H1 (cell line): ENCODE data around the gene PLLP. TPM values are rescaled to one million over a fixed set of nuclear protein-coding genes. Genes with fewer than 3 reads are reported as not detected.

Experiments used
- CTCF ChIA-PET: fragments of 300-600 bp; sonication (Branson Sonifier 250); formaldehyde crosslinking; loops from one replicate; lab custom pipeline; 2021; ENCODE audit not compliant: partially characterized antibody; lab: Charles Lee
- POLR2A ChIA-PET: fragments of 300-600 bp; sonication (Branson Sonifier 250); formaldehyde crosslinking; loops from one replicate; lab custom pipeline; 2021; ENCODE audit warnings: inconsistent platforms; ENCODE audit not compliant: partially characterized antibody; lab: Charles Lee
- DNase-seq, 2 experiments: peaks; one replicate each; pipeline versions ENCODE4 v3.0.0 to v3.0.0-alpha.2; 2010 to 2022; ENCODE audit warnings: low spot score in 2 of 2, low read depth in 1 of 2, mixed read lengths in 1 of 2
- FAIRE-seq: peaks from 2 replicates; lab custom pipeline; 2011; peaks lifted over from hg19 to GRCh38; lab: Jason Lieb, UNC
- H2AFZ ChIP-seq: 2 replicates; pipeline ENCODE4 v1.8.1; 2012; ENCODE audit warnings: low read length, inconsistent platforms
- H2AK5ac ChIP-seq: 2 replicates; pipeline ENCODE4 v1.6.1; 2013; ENCODE audit warnings: low read depth, low read length
- H2BK120ac ChIP-seq: replicated peaks from 2 replicates; pipeline ENCODE3; 2013; ENCODE audit warnings: low read depth, low read length, inconsistent platforms
- H2BK12ac ChIP-seq: 2 replicates; pipeline ENCODE4 v1.6.1; 2013; ENCODE audit warnings: low read depth, low read length
- H2BK15ac ChIP-seq: 2 replicates; pipeline ENCODE4 v1.6.1; 2013; ENCODE audit warnings: low read length
- H2BK20ac ChIP-seq: 2 replicates; pipeline ENCODE4 v1.6.1; 2013; ENCODE audit warnings: low read length
- H2BK5ac ChIP-seq: 2 replicates; pipeline ENCODE4 v1.6.1; 2013; ENCODE audit warnings: low read depth, low read length
- H3K14ac ChIP-seq: 2 replicates; pipeline ENCODE4 v1.6.1; 2013; ENCODE audit warnings: inconsistent platforms; ENCODE audit not compliant: insufficient read length
- H3K18ac ChIP-seq: 2 replicates; pipeline ENCODE4 v1.6.1; 2013; ENCODE audit warnings: low read length; ENCODE audit errors: extremely low read depth
- H3K23ac ChIP-seq: 2 replicates; pipeline ENCODE4 v1.6.1; 2013; ENCODE audit warnings: inconsistent platforms; ENCODE audit not compliant: insufficient read length
- H3K23me2 ChIP-seq: 2 replicates; pipeline ENCODE4 v1.6.1; 2013; ENCODE audit warnings: low read depth, low read length
- H3K27ac ChIP-seq: 2 replicates; pipeline ENCODE4 v1.6.1; 2011; ENCODE audit warnings: low read depth, low read length, inconsistent platforms
- H3K27me3 ChIP-seq, 4 experiments: replicated peaks in 1 of 4; 1 replicate in 1 of 4; 2 replicates in 3 of 4; pipeline versions ENCODE4 v1.6.1 to v1.8.1; 2011 to 2013; ENCODE audit warnings: low read length in 3 of 4, mild to moderate bottlenecking in 3 of 4, inconsistent platforms in 2 of 4, mixed read lengths in 2 of 4, moderate library complexity in 1 of 4; ENCODE audit not compliant: control insufficient read depth in 3 of 4, insufficient read depth in 3 of 4; ENCODE audit errors: extremely low read depth in 1 of 4
- H3K36me3 ChIP-seq, 4 experiments: 2 replicates each; pipeline versions ENCODE4 v1.6.1 to v1.8.1; 2011 to 2013; ENCODE audit warnings: mild to moderate bottlenecking in 4 of 4, low read length in 3 of 4, moderate library complexity in 2 of 4, control low read depth in 1 of 4, inconsistent platforms in 1 of 4; ENCODE audit not compliant: insufficient read depth in 4 of 4, control insufficient read depth in 2 of 4
- H3K4ac ChIP-seq: replicated peaks from 2 replicates; pipeline ENCODE3; 2013; ENCODE audit warnings: low read length, low read depth, mixed read lengths, inconsistent platforms; ENCODE audit not compliant: insufficient read length
- H3K4me1 ChIP-seq, 4 experiments: replicated peaks in 1 of 4; 1 replicate in 1 of 4; 2 replicates in 3 of 4; pipeline versions ENCODE4 v1.6.1 to v1.8.1; 2011 to 2013; ENCODE audit warnings: low read length in 3 of 4, inconsistent platforms in 2 of 4, mixed read lengths in 1 of 4; ENCODE audit not compliant: insufficient read depth in 4 of 4, control insufficient read depth in 3 of 4
- H3K4me2 ChIP-seq, 2 experiments: 2 replicates each; pipeline versions ENCODE4 v1.6.1 to v1.8.1; 2011 to 2013; ENCODE audit warnings: low read depth in 2 of 2, low read length in 2 of 2, control low read depth in 1 of 2, inconsistent platforms in 1 of 2, mild to moderate bottlenecking in 1 of 2; ENCODE audit not compliant: insufficient read depth in 1 of 2
- H3K4me3 ChIP-seq, 4 experiments: fragments of 200-600, 300-600 bp in 1 of 4; sonication (generic), shearing (Covaris generic), sonication (Bioruptor Twin) in 1 of 4; 2 replicates each; pipeline versions ENCODE4 v1.5.1 to v1.8.1; 2011 to 2016; ENCODE audit warnings: low read length in 4 of 4, low read depth in 3 of 4, control low read depth in 2 of 4, inconsistent platforms in 2 of 4, mild to moderate bottlenecking in 2 of 4, mixed read lengths in 1 of 4, moderate library complexity in 1 of 4; ENCODE audit not compliant: insufficient read depth in 2 of 4; ENCODE audit errors: extremely low read depth in 1 of 4
- H3K56ac ChIP-seq: replicated peaks from 2 replicates; pipeline ENCODE3; 2013; ENCODE audit warnings: low read depth, mild to moderate bottlenecking, mixed read lengths, low read length, inconsistent platforms; ENCODE audit not compliant: insufficient read length
- H3K79me1 ChIP-seq: 2 replicates; pipeline ENCODE4 v1.6.1; 2013; ENCODE audit warnings: low read depth, low read length, control low read depth
- H3K79me2 ChIP-seq, 2 experiments: 2 replicates each; pipeline versions ENCODE4 v1.6.1 to v1.8.1; 2012 to 2013; ENCODE audit warnings: low read length in 2 of 2, mild to moderate bottlenecking in 2 of 2, inconsistent platforms in 1 of 2; ENCODE audit not compliant: insufficient read depth in 2 of 2, control insufficient read depth in 1 of 2
- H3K9ac ChIP-seq, 4 experiments: replicated peaks in 1 of 4; 1 replicate in 1 of 4; 2 replicates in 3 of 4; pipeline versions ENCODE4 v1.6.1 to v1.8.1; 2011 to 2013; ENCODE audit warnings: low read depth in 3 of 4, low read length in 3 of 4, control low read depth in 2 of 4, mild to moderate bottlenecking in 2 of 4, moderate library complexity in 2 of 4, inconsistent platforms in 1 of 4; ENCODE audit errors: extremely low read depth in 1 of 4
- H3K9me3 ChIP-seq, 2 experiments: 2 replicates each; pipeline versions ENCODE4 v1.6.1 to v1.8.1; 2012 to 2013; ENCODE audit warnings: mild to moderate bottlenecking in 2 of 2, moderate library complexity in 2 of 2, control low read depth in 1 of 2, inconsistent platforms in 1 of 2, low read depth in 1 of 2, low read length in 1 of 2, mixed read lengths in 1 of 2; ENCODE audit not compliant: insufficient read depth in 2 of 2
- H4K20me1 ChIP-seq, 2 experiments: replicated peaks in 1 of 2; 2 replicates each; pipeline versions ENCODE3 to v1.8.1; 2011 to 2013; ENCODE audit warnings: inconsistent platforms in 2 of 2, low read length in 2 of 2, mild to moderate bottlenecking in 1 of 2; ENCODE audit not compliant: insufficient read depth in 2 of 2, control insufficient read depth in 1 of 2
- H4K5ac ChIP-seq: 2 replicates; pipeline ENCODE4 v1.6.1; 2013; ENCODE audit warnings: low read length, low read depth, mixed read lengths, inconsistent platforms; ENCODE audit not compliant: insufficient read length
- H4K8ac ChIP-seq: 2 replicates; pipeline ENCODE4 v1.8.0; 2013; ENCODE audit warnings: mild to moderate bottlenecking, moderate library complexity, low read length, inconsistent platforms; ENCODE audit not compliant: insufficient read depth; ENCODE audit errors: extremely low read depth
- H4K91ac ChIP-seq: replicated peaks from 2 replicates; pipeline ENCODE3; 2013; ENCODE audit warnings: low read length, mixed read lengths, inconsistent platforms; ENCODE audit not compliant: insufficient read length
- BACH1 ChIP-seq: IDR thresholded peaks from 2 replicates; pipeline ENCODE4 v1.6.1; 2012; ENCODE audit warnings: low read length, improper control_type of control experiment
- CTBP2 ChIP-seq: IDR thresholded peaks from 2 replicates; pipeline ENCODE4 v1.7.0; 2011; ENCODE audit warnings: borderline replicate concordance, mild to moderate bottlenecking, moderate library complexity, mixed read lengths, low read length; ENCODE audit not compliant: insufficient read depth, insufficient read length
- FOSL1 ChIP-seq: IDR thresholded peaks from 2 replicates; pipeline ENCODE4 v1.6.1; 2011; ENCODE audit warnings: mild to moderate bottlenecking, low read depth, low read length, moderate library complexity; ENCODE audit not compliant: insufficient read depth
- GTF2F1 ChIP-seq: IDR thresholded peaks from 2 replicates; pipeline ENCODE4 v1.6.1; 2012; ENCODE audit warnings: low read depth, low read length, improper control_type of control experiment, borderline replicate concordance
- JUND ChIP-seq: IDR thresholded peaks from 2 replicates; pipeline ENCODE4 v1.6.1; 2011; ENCODE audit warnings: mild to moderate bottlenecking, improper control_type of control experiment, low read length
- POLR2AphosphoS5 ChIP-seq: IDR thresholded peaks from 2 replicates; pipeline ENCODE4 v1.6.1; 2011; ENCODE audit warnings: low read depth, low read length
- RAD21 ChIP-seq, 2 experiments: IDR thresholded peaks in 1 of 2; conservative IDR thresholded peaks in 1 of 2; 2 replicates each; pipeline ENCODE4 v1.6.1; 2011; ENCODE audit warnings: low read depth in 2 of 2, low read length in 2 of 2, improper control_type of control experiment in 1 of 2, inconsistent platforms in 1 of 2, mild to moderate bottlenecking in 1 of 2, moderate library complexity in 1 of 2
- SAP30 ChIP-seq: fragments of 300-600 bp; sonication (generic); IDR thresholded peaks from 2 replicates; pipeline ENCODE4 v1.7.1; 2012; ENCODE audit warnings: low read length, moderate library complexity, mild to moderate bottlenecking, inconsistent platforms; ENCODE audit not compliant: insufficient read depth, insufficient replicate concordance
- SIN3A ChIP-seq, 2 experiments: IDR thresholded peaks in 1 of 2; conservative IDR thresholded peaks in 1 of 2; 2 replicates each; pipeline ENCODE4 v1.6.1; 2011 to 2012; ENCODE audit warnings: low read length in 2 of 2, improper control_type of control experiment in 1 of 2, low read depth in 1 of 2, mild to moderate bottlenecking in 1 of 2
- SP2 ChIP-seq: IDR thresholded peaks from 2 replicates; pipeline ENCODE4 v1.6.1; 2012; ENCODE audit warnings: mild to moderate bottlenecking, low read length, inconsistent platforms
- SUZ12 ChIP-seq: fragments of 200-600 bp; sonication (generic); IDR thresholded peaks from 2 replicates; pipeline ENCODE4 v1.6.1; 2012; ENCODE audit warnings: mild to moderate bottlenecking, inconsistent platforms, low read length, moderate library complexity, mixed read lengths
- TAF1 ChIP-seq: IDR thresholded peaks from 2 replicates; pipeline ENCODE4 v1.6.1; 2011; ENCODE audit warnings: mild to moderate bottlenecking, low read depth, low read length
- WGBS, 2 experiments: shearing (Covaris generic) in 1 of 2; methylation state at CpG; one replicate each; pipeline versions ENCODE4 v1.1.6 to v1.1.7; 2013 to 2015; ENCODE audit warnings: low lambda C conversion rate in 2 of 2, mixed read lengths in 2 of 2, inconsistent platforms in 1 of 2, low coverage in 1 of 2, missing lambda C conversion rate in 1 of 2; ENCODE audit not compliant: insufficient replicate concordance in 2 of 2, insufficient coverage in 1 of 2, insufficient read length in 1 of 2; ENCODE audit errors: extremely low coverage in 1 of 2, missing lambda C conversion rate in 1 of 2; 5-methylcytosine and 5-hydroxymethylcytosine counted together
- polyA plus RNA-seq, 7 experiments: library from polyadenylated mRNA; depleted of rRNA in 3 of 7; stranded (reverse) in 5 of 7; unstranded in 2 of 7; fragments of >200 nt in 5 of 7; fragments of 200-250 nt in 2 of 7; gene quantifications; 1 replicate in 5 of 7; 2 replicates in 1 of 7; 4 replicates in 1 of 7; pipeline versions ENCODE4 v1.2.1 to v1.2.3, GENCODE V29; 2011 to 2013; ENCODE audit warnings: missing spikeins in 2 of 7, mixed read lengths in 2 of 7
- total RNA-seq: library from RNA; stranded (reverse); fragmentation: NEBNext Ultra II Directional; extraction: Animal tissue kit (Norgen Biotek cat#: 25700); gene quantifications from 2 replicates; pipeline ENCODE4 v1.2.1, GENCODE V29; 2021

PLLP gene
- total and polyA plus RNA-seq, 2 of the 8 experiments (the other 6 are each of a cell fraction or from before 2014, with no cell fraction given) = 2.9 to 10.6 TPM

DNA sequence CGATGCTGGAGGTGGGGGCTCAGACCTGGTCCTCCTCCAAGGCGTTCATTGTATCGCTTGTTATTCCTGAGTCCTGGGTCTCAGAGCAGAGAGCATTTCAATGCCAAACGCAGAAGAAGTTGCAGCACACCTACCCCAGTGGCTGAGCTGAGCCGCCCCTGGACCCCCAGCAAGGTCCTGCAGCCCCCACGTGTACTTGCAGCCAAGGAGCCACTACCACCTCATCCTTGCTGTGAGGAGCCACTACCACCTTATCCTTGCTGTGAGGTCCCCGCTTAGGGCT is 13.5 kb downstream of the PLLP start:
- no peaks in the 10 kb centered on the region for H3K79me1 ChIP-seq
- no peak overlapping the region for H3K14ac ChIP-seq
- no peak overlapping the region for H3K4me2 ChIP-seq
- no peak overlapping the region for H3K18ac ChIP-seq
- no peak overlapping the region for H3K56ac ChIP-seq
- no peak overlapping the region for H4K91ac ChIP-seq
- H2BK5ac ChIP-seq = no peak overlapping the region
- H3K27me3 ChIP-seq = no peaks in the 10 kb centered on the region
- no peak overlapping the region for H3K27ac ChIP-seq
- H3K9ac ChIP-seq = no peak overlapping the region
- H3K79me2 ChIP-seq = no peaks in the 10 kb centered on the region
- no peak overlapping the region for H3K23ac ChIP-seq
- no peak for DNase-seq
- no peak overlapping the region for H2BK20ac ChIP-seq
- 0 out of 2 replicates have a peak, but pooled peaks cover 1% of the 10 kb centered on the region for H3K23me2 ChIP-seq
- FAIRE-seq = no peak
- H2BK120ac ChIP-seq = no peak overlapping the region
- no peaks in the 10 kb centered on the region for H3K9me3 ChIP-seq
- H3K4me3 ChIP-seq = no peak overlapping the region
- CTCF ChIA-PET = interaction anchor here (1.1 to 1.4 kb wide), 2 partner anchors 9 to 15 kb away, joined by 3 to 4 read pairs; no protein-coding TSS in a partner anchor
- no peak overlapping the region for H2AK5ac ChIP-seq
- H4K20me1 ChIP-seq = no peaks in the 10 kb centered on the region
- H2BK15ac ChIP-seq = no peak overlapping the region
- 88% methylated on average over 5 of the region's 7 CpGs; no CpG with 5 or more reads in 1 of the 2 experiments for WGBS, 2 experiments
- no peak overlapping the region for H2AFZ ChIP-seq
- H3K36me3 ChIP-seq = no peaks in the 10 kb centered on the region
- H4K8ac ChIP-seq = no peak overlapping the region
- no peak overlapping the region; the same call in 1 of the 2 replicates for H2BK12ac ChIP-seq
- peaks cover 0 to 6% (median 2%) of the 10 kb centered on the region in 4 experiments; a peak in 2 of 7 replicates for H3K4me1 ChIP-seq
- POLR2A ChIA-PET = interaction anchor here (1.2 to 2.3 kb wide), 2 partner anchors 85 to 339 kb away, joined by 3 to 7 read pairs; partner anchors contain the start of genes HERPUD1, PSME3IP1 and RSPRY1
- no peak overlapping the region for H4K5ac ChIP-seq
- no peak overlapping the region for H3K4ac ChIP-seq
- TF ChIP-seq POLR2AphosphoS5 = no peak
- no peak for TF ChIP-seq SP2
- TF ChIP-seq BACH1 = no peak
- TF ChIP-seq TAF1 = no peak
- TF ChIP-seq FOSL1 = no peak
- TF ChIP-seq JUND = no peak
- TF ChIP-seq SAP30 = no peak
- TF ChIP-seq SUZ12 = no peak
- no peak for TF ChIP-seq GTF2F1
- TF ChIP-seq SIN3A (conservative IDR thresholded peaks at IDR 0.05 in 1 of 2, IDR thresholded peaks at IDR 0.05 in 1 of 2; ENCODE audit: low read depth in 1 of 2, low read length in 2 of 2) = no peak
- TF ChIP-seq CTBP2 = no peak
- no peak for TF ChIP-seq RAD21 (IDR thresholded peaks at IDR 0.05 in 1 of 2, conservative IDR thresholded peaks at IDR 0.05 in 1 of 2; ENCODE audit: low read depth in 2 of 2, low read length in 2 of 2)
